Loucy (cell line): ENCODE results near the gene TMED6.

ENCODE experiments used
- H2AFZ ChIP-seq: fragments of 200-600 bp; sonication (generic); 2 replicates; pipeline ENCODE4 v1.6.0; 2016; ENCODE audit warnings: antibody characterized with exemption, mild to moderate bottlenecking, low read length, moderate library complexity
- H3F3A ChIP-seq: fragments of 200-600 bp; 2 replicates; pipeline ENCODE4 v1.6.0; 2016; ENCODE audit warnings: antibody characterized with exemption, low read depth, mild to moderate bottlenecking
- H3K27me3 ChIP-seq: fragments of 200-600 bp; sonication (generic); 2 replicates; pipeline ENCODE4 v1.6.1; 2014; ENCODE audit warnings: low read length, mild to moderate bottlenecking; ENCODE audit not compliant: insufficient read depth, poor library complexity, severe bottlenecking
- H3K36me3 ChIP-seq: fragments of 200-600 bp; sonication (generic); 2 replicates; pipeline ENCODE4 v1.6.1; 2016; ENCODE audit warnings: low read length; ENCODE audit not compliant: insufficient read depth
- H3K4me1 ChIP-seq: fragments of 200-600 bp; sonication (generic); 2 replicates; pipeline ENCODE4 v1.5.1; 2014; ENCODE audit warnings: low read length, mild to moderate bottlenecking; ENCODE audit not compliant: insufficient read depth, poor library complexity, severe bottlenecking
- H3K4me2 ChIP-seq: fragments of 200-600 bp; sonication (generic); 2 replicates; pipeline ENCODE4 v1.6.0; 2014; ENCODE audit warnings: antibody characterized with exemption, low read length, low read depth, mild to moderate bottlenecking; ENCODE audit not compliant: poor library complexity, severe bottlenecking
- H3K4me3 ChIP-seq: fragments of 200-600 bp; sonication (generic); 2 replicates; pipeline ENCODE4 v1.5.1; 2014; ENCODE audit warnings: low read length, mild to moderate bottlenecking, mixed read lengths; ENCODE audit not compliant: poor library complexity, severe bottlenecking
- H3K79me2 ChIP-seq: fragments of 200-600 bp; sonication (generic); 2 replicates; pipeline ENCODE4 v1.6.1; 2014; ENCODE audit warnings: low read length; ENCODE audit not compliant: insufficient read depth
- H3K9ac ChIP-seq: fragments of 200-600 bp; sonication (generic); 2 replicates; pipeline ENCODE4 v1.6.0; 2014; ENCODE audit warnings: mild to moderate bottlenecking, low read depth, low read length, moderate library complexity; ENCODE audit not compliant: poor library complexity, severe bottlenecking
- H3K9me2 ChIP-seq: fragments of 200-600 bp; sonication (generic); replicated peaks from 2 replicates; pipeline ENCODE4 v1.6.1; 2016; ENCODE audit warnings: low read depth, low read length, mixed read lengths
- H3K9me3 ChIP-seq: fragments of 200-600 bp; sonication (generic); 2 replicates; pipeline ENCODE4 v1.6.1; 2014; ENCODE audit warnings: mild to moderate bottlenecking, antibody characterized with exemption, low read length, low read depth; ENCODE audit not compliant: insufficient read depth
- H4K20me1 ChIP-seq: fragments of 200-600 bp; sonication (generic); 2 replicates; pipeline ENCODE4 v1.6.0; 2014; ENCODE audit warnings: antibody characterized with exemption, low read length, mild to moderate bottlenecking; ENCODE audit not compliant: insufficient read depth, poor library complexity, severe bottlenecking
- EZH2phosphoT487 ChIP-seq: fragments of 200-600 bp; IDR thresholded peaks from 2 replicates; pipeline ENCODE4 v1.6.1; 2018; ENCODE audit warnings: antibody characterized with exemption, mild to moderate bottlenecking, moderate library complexity, borderline replicate concordance
- TF ChIP-seq, protein P1 (sequence below): fragments of 200-600 bp; sonication (generic); conservative IDR thresholded peaks from 2 replicates; pipeline ENCODE4 v1.5.1; 2014; ENCODE audit warnings: mild to moderate bottlenecking, antibody characterized with exemption, low read length

TMED6 gene

DNA sequence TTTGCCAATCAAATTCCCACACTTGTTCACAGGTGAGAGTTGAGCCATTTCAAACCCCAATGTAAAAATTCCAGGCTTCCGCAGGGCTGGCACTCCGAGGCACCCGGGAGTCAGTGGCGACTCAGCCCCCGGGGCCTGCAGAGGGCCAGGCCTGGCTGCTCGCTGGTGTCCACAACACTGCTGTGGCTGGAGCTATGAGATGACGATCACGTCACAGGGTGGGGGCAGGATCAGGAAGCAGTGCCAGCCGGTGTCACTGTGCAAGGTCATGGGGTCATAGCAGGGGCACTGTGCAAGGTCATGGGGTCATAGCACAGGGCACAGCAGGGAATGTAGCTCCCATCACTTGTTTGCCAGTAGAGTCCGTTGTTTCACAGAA lies 32.7 kb downstream of the TMED6 start:
- Histone ChIP-seq H4K20me1 (peaks cover 12% of the 10 kb centered on the region), H2AFZ (no peak overlapping the region), H3K79me2 (peaks cover 62% of the 10 kb centered on the region), H3K4me3 (no peak overlapping the region), H3K9me3 (no peaks in the 10 kb centered on the region), H3K36me3 (peaks cover 76% of the 10 kb centered on the region; the same call in 1 of the 2 replicates), H3F3A (no peaks in the 10 kb centered on the region), H3K9me2 (no peaks in the 10 kb centered on the region), H3K4me2 (no peak overlapping the region), H3K4me1 (no peaks in the 10 kb centered on the region), H3K27me3 (no peaks in the 10 kb centered on the region), H3K9ac (no peak overlapping the region)
- TF ChIP-seq EZH2phosphoT487: no peak
- TF ChIP-seq, protein P1, sequence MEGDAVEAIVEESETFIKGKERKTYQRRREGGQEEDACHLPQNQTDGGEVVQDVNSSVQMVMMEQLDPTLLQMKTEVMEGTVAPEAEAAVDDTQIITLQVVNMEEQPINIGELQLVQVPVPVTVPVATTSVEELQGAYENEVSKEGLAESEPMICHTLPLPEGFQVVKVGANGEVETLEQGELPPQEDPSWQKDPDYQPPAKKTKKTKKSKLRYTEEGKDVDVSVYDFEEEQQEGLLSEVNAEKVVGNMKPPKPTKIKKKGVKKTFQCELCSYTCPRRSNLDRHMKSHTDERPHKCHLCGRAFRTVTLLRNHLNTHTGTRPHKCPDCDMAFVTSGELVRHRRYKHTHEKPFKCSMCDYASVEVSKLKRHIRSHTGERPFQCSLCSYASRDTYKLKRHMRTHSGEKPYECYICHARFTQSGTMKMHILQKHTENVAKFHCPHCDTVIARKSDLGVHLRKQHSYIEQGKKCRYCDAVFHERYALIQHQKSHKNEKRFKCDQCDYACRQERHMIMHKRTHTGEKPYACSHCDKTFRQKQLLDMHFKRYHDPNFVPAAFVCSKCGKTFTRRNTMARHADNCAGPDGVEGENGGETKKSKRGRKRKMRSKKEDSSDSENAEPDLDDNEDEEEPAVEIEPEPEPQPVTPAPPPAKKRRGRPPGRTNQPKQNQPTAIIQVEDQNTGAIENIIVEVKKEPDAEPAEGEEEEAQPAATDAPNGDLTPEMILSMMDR: no peak

GRCh38 chr16:69318177-69318910 lies 33.2 kb downstream of the TMED6 start:
- Histone ChIP-seq H3K4me3 (no peak overlapping the region), H3K9me3 (no peaks in the 10 kb centered on the region), H3K36me3 (peaks cover 72% of the 10 kb centered on the region; the same call in 1 of the 2 replicates), H3K9ac (no peak overlapping the region), H2AFZ (no peak overlapping the region), H3K27me3 (no peaks in the 10 kb centered on the region), H3K9me2 (no peaks in the 10 kb centered on the region), H4K20me1 (peaks cover 16% of the 10 kb centered on the region), H3K4me1 (no peaks in the 10 kb centered on the region), H3K79me2 (peaks cover 62% of the 10 kb centered on the region), H3K4me2 (no peak overlapping the region), H3F3A (no peaks in the 10 kb centered on the region)
- TF ChIP-seq, protein P1: no peak
- TF ChIP-seq EZH2phosphoT487: no peak

DNA sequence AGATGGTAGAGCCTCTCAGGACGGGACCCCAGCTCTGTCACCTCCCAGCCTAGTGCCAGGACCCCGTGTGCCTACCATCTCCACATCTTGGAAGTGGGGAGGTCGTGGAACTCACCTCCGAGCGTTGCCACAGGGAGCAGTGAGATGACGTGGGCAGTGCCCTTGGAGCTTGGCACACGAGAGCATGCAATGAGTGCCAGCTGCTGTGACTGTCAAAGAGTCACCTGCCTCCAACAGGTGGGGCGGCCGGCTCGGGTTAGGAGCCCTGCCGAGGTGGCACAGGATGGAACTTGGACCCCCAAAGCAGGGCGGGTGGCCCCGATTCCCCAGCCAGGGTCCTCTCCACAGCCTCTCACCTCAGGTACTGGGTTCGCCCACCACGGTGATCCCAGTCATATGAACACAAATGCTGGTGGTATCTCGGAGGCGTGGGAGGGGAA lies 35.0 kb downstream of the TMED6 start:
- H3K4me2 ChIP-seq: no peak overlapping the region
- H3K9ac ChIP-seq: no peak overlapping the region
- no peaks in the 10 kb centered on the region for H3K9me3 ChIP-seq
- peaks cover 56% of the 10 kb centered on the region; the same call in 1 of the 2 replicates for H3K36me3 ChIP-seq
- TF ChIP-seq, protein P1: no peak
- no peak for TF ChIP-seq EZH2phosphoT487
- no peaks in the 10 kb centered on the region for H3F3A ChIP-seq
- H3K4me1 ChIP-seq: no peaks in the 10 kb centered on the region
- H4K20me1 ChIP-seq: peaks cover 31% of the 10 kb centered on the region
- no peak overlapping the region for H2AFZ ChIP-seq
- H3K27me3 ChIP-seq: no peaks in the 10 kb centered on the region
- no peaks in the 10 kb centered on the region for H3K9me2 ChIP-seq
- H3K4me3 ChIP-seq: no peak overlapping the region
- peaks cover 62% of the 10 kb centered on the region for H3K79me2 ChIP-seq
